ENCODE measurements around the gene DDB1.

DNA sequence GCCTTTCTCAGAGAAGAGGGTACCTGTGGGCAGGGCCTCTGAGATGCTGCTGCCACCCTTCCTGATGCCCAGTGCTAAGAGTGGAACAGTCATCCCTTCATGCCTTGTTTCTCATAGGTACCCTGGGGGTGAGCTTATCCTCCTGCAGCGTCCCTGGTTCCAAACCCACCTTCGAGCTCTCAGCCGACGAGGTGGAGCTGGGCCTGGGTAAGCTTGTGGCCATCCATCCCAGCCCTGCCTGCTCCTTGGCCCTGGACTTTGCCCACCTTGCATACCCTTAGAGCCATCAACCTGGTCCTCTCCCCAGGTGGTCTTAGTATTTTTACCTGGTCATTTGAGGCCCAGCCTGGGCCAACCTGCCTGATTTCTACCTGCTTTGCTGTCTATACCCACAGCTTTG is 8.8 kb upstream of the DDB1 start:
- TF ChIP-seq EP300 (conservative IDR thresholded peaks at IDR 0.05; ENCODE audit: poor library complexity, severe bottlenecking) (no peak), POLR2AphosphoS5 (IDR thresholded peaks at IDR 0.05) (no peak), RAD21 (conservative IDR thresholded peaks at IDR 0.05) (no peak), EZH2 (IDR thresholded peaks at IDR 0.05; ENCODE audit: borderline replicate concordance, insufficient read depth, low read length, poor library complexity, severe bottlenecking) (no peak)
- TF ChIP-seq, protein P1, sequence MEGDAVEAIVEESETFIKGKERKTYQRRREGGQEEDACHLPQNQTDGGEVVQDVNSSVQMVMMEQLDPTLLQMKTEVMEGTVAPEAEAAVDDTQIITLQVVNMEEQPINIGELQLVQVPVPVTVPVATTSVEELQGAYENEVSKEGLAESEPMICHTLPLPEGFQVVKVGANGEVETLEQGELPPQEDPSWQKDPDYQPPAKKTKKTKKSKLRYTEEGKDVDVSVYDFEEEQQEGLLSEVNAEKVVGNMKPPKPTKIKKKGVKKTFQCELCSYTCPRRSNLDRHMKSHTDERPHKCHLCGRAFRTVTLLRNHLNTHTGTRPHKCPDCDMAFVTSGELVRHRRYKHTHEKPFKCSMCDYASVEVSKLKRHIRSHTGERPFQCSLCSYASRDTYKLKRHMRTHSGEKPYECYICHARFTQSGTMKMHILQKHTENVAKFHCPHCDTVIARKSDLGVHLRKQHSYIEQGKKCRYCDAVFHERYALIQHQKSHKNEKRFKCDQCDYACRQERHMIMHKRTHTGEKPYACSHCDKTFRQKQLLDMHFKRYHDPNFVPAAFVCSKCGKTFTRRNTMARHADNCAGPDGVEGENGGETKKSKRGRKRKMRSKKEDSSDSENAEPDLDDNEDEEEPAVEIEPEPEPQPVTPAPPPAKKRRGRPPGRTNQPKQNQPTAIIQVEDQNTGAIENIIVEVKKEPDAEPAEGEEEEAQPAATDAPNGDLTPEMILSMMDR (IDR thresholded peaks at IDR 0.05; ENCODE audit: poor library complexity, severe bottlenecking), result no peak

All from neural cell (in vitro differentiated cells).